A549 treated with AZD9567 at 1 μM for 4 hours (cell line): ENCODE data around the gene ALKAL2. TPM values are rescaled to one million over a fixed set of nuclear protein-coding genes. Genes with fewer than 3 reads are reported as not detected.

Experiments used
- total RNA-seq: library from RNA; stranded (reverse); fragments of 200-300 nt; extraction: Qiagen RNA extraction; gene quantifications from 5 replicates; pipeline ENCODE4 v1.2.3, GENCODE V29; 2022; ENCODE audit not compliant: insufficient read depth

ALKAL2 gene, protein sequence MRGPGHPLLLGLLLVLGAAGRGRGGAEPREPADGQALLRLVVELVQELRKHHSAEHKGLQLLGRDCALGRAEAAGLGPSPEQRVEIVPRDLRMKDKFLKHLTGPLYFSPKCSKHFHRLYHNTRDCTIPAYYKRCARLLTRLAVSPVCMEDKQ
- not detected in 5 replicates for total RNA-seq

DNA sequence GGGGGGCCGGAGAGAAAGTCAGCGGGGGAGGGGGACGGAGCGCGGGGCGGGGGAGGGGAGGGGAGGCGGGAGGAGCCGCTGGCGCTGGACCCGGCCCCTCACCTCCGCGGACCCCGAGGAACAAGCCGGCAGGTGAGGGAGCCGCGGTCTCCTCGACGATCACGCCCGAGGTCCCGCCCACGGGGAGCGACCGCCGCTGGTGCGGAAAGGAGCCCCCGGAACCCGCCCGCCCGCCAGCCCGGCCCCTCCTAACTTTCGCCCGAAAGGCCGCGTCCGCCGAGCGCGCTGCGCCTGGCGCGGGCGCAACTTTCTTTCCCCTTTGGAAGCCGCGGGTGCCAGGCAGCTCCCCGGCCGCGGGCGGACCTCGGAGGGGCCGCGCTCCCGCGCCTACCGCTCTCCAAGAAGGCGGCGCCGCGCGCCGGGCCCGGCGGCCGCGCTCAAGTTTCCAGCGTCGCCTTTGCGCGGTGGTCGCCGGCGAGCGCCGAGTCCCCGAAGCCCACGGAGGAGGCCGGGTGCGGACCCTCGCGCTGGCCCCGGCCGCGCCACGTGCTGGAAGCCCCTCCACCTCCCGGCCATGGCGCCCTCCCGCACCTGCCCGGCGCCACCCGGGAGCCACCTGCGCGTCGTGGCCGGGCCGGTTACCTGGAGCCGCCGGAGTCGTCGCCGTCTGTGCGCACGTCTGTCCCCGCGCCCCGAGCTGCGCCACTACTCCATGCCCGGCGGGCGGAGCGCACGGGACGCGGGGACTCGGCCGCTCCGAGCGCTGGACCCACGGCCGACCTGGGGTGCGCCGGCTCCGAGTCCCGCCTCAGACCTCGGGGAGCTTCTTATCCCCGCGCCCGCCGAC is at the start of gene ALKAL2:
Gene ALKAL2 (minus strand): TSS at position 181 of the 847 bp plus-strand sequence. CDS start 256 bp downstream, outside the sequence.

DNA sequence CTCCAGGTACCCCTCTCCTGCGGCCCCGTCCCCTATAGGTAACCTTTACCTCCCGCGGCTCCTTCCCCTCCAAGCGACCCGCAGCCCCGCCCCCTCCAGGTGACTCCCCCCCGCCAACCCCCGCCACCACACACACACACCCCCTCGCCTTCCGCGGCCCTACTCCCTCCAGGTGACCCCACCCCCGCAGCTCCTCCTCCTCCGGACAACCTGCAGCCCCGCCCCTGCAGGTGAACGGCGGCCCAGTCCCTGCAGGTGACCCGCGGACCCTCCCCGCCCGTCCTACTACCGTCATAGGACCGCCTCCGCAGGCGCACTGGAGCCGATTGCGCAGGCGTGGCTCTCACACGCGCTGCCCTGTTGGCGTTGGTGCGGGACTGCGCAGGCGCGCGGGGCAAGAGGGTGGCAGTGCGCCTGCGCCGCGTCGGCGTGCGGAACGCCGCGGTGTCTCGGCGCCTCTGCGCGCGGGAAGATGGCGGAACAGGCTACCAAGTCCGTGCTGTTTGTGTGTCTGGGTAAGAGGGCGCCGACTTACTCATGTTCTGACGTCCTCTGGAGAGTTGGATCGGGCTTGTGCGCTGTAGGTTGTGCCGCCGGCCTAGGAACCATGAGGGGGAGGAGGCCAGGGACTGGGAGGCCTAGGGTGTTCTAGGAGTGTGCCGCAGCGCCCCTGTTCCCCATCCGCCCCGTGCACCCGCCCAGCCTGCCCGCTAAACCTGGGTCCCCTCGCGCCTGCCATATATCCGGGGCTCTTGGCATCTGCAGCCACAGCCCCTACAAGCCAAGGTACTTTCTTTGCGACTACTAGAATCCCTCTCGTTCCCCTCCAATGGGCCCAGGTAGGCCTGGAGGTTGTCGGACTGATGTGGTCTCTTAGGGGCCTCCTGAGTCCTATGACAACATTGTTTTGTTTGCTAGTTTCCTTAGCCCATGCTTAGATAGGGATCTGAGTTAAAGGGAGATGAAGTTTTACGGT is 23.1 kb downstream of the ALKAL2 start, which contains the start of gene ACP1:
Gene ACP1 (plus strand): TSS at position 455 of the 976 bp plus-strand sequence. CDS start 18 bp downstream, at position 473.

DNA sequence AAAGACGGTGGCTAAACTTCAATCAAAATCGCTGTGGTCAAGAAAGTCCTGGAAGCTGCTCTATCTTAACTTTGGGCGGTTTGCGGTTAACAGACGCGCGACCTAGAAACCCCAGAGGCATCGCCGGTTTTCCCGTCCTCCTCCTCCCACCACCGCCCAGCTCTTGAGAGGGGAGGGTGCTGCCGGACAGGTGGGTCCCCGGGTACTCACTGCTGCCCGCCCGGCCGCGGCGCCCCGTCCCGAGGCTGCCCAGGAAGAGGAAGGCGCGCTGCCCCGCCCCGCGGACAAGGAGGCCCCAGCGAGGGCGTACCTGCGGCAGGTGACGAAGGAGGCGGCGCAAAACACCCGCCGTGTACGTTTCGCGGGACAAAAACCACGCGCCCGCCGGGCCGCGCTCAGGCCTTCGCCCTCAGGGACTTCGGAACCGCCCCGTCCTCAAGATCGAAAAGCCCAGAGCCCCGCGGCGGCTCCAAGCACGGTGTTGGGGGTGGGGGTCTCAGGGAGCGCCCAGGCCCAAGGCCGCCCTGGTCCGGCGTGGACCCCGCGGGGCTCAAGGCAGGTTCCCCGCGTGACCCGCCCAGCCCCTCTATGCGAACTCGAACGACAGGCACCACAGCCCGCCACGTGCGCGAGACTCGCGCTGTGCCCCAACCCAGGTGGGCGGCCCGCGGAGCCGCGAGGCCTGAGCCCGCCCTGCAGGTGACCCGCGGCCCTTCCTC is 24.0 kb downstream of the ALKAL2 start, which contains the start of gene SH3YL1:
Gene SH3YL1 (minus strand): TSS at position 259 of the 719 bp plus-strand sequence. CDS start 48 bp downstream, at position 211.

Other genes with a start within 250 kb of the ALKAL2 start
- gene FAM110C, start 241.6 kb downstream of the ALKAL2 start, total RNA-seq, result 0.15 to 0.42 TPM (median 0.26 TPM) in 4 of 5 replicates, not detected in the other
- 7.0 to 14.2 TPM (median 8.8 TPM) in 5 replicates for gene SH3YL1, start 24.1 kb downstream of the ALKAL2 start, total RNA-seq
- 186 to 219 TPM (median 192 TPM) in 5 replicates for gene ACP1, start 23.1 kb downstream of the ALKAL2 start, total RNA-seq